ENCODE measurements around the gene GPR162. TPM values are rescaled to one million over a fixed set of nuclear protein-coding genes. Genes with fewer than 3 reads are reported as not detected.
"Not testable (repeated sequence)": the region's sequence is repeated elsewhere in the genome, so short reads cannot be mapped to it uniquely, and the experiment has no call there.

Gene GPR162
- polyA plus RNA-seq, 2 of the 4 experiments (the other 2 are of a cell fraction), result 1.7 to 1.8 TPM

DNA sequence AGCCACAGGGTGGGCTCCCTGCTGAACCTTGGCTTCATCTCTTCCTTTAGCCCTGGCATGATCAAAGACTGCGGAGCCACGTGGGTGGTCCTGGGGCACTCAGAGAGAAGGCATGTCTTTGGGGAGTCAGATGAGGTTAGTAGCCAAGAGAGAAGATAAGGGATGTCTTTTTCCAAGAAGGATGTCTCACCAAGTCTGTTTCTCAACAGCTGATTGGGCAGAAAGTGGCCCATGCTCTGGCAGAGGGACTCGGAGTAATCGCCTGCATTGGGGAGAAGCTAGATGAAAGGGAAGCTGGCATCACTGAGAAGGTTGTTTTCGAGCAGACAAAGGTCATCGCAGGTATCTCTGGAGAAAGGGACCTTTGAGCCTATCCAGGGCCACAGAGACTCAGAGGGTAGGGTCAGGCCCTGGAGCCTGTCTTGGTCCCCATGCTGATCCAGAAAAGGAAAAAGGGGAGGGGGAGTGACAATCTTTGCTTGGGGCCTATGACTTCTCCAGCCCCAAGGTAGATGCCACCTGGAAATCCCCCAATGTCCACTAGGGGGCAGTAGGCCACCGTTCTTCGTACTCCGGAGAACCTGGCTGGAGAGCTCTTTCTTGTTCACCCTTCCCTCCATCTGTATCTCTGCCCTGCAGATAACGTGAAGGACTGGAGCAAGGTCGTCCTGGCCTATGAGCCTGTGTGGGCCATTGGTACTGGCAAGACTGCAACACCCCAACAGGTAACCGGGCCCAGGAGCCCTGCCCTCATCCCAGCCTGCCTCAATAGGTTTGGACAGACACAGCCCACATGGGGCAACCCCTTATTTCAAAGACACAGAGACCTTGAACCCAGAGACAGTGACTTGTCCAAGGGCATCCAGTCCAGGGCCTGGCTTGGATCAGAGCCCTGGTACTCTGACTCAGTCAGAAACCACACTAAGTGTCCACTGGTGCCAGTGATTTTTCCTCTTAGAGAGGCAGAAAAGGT is 47.7 kb downstream of the GPR162 start (continued):
- TF ChIP-seq CTCF (IDR thresholded peaks at IDR 0.05), result peak; percentile 91
- no peak for TF ChIP-seq EP300 (IDR thresholded peaks at IDR 0.05)
- TF ChIP-seq EHMT2 (IDR thresholded peaks at IDR 0.05; ENCODE audit: low read depth), result no peak
- peak; percentile 77 to 80 for TF ChIP-seq RAD21 (conservative IDR thresholded peaks at IDR 0.05 in 1 of 2, IDR thresholded peaks at IDR 0.05 in 1 of 2)
- no peak for TF ChIP-seq HDAC2 (IDR thresholded peaks at IDR 0.05)
- TF ChIP-seq SMC3 (IDR thresholded peaks at IDR 0.05), result peak; percentile 46
- TF ChIP-seq MAZ (IDR thresholded peaks at IDR 0.05; ENCODE audit: borderline replicate concordance, low read depth, low read length), result no peak
- TF ChIP-seq JUN (IDR thresholded peaks at IDR 0.05), result no peak; a peak in 2 of 5 replicates
- no peak for TF ChIP-seq CHD2 (IDR thresholded peaks at IDR 0.05; ENCODE audit: low read length, partially characterized antibody)
- TF ChIP-seq MAFK (IDR thresholded peaks at IDR 0.05; ENCODE audit: partially characterized antibody), result peak; percentile 1
- TF ChIP-seq CBX8 (IDR thresholded peaks at IDR 0.05), result no peak
- TF ChIP-seq ZNF302 (CRISPR knock-in tag; IDR thresholded peaks at IDR 0.05), result no peak
- TF ChIP-seq NR3C1 (IDR thresholded peaks at IDR 0.05), result no peak
- no peak for TF ChIP-seq ZSCAN20 (CRISPR knock-in tag; IDR thresholded peaks at IDR 0.05)
- no peak for TF ChIP-seq RARB (CRISPR knock-in tag; IDR thresholded peaks at IDR 0.05)
- TF ChIP-seq, protein P1, sequence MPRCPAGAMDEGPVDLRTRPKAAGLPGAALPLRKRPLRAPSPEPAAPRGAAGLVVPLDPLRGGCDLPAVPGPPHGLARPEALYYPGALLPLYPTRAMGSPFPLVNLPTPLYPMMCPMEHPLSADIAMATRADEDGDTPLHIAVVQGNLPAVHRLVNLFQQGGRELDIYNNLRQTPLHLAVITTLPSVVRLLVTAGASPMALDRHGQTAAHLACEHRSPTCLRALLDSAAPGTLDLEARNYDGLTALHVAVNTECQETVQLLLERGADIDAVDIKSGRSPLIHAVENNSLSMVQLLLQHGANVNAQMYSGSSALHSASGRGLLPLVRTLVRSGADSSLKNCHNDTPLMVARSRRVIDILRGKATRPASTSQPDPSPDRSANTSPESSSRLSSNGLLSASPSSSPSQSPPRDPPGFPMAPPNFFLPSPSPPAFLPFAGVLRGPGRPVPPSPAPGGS (IDR thresholded peaks at IDR 0.05), result 0 out of 3 replicates have a peak, but pooled peaks have one; percentile 6
- no peak for TF ChIP-seq ZC3H11A (IDR thresholded peaks at IDR 0.05)
- TF ChIP-seq, protein P2, sequence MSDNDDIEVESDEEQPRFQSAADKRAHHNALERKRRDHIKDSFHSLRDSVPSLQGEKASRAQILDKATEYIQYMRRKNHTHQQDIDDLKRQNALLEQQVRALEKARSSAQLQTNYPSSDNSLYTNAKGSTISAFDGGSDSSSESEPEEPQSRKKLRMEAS (IDR thresholded peaks at IDR 0.05), result peak; percentile 18; the same call in 1 of the 2 replicates
- no peak for TF ChIP-seq KDM5A (IDR thresholded peaks at IDR 0.05)
- TF ChIP-seq HOXB13 (CRISPR knock-in tag; IDR thresholded peaks at IDR 0.05; ENCODE audit: low read depth), result no peak
- TF ChIP-seq, protein P3, sequence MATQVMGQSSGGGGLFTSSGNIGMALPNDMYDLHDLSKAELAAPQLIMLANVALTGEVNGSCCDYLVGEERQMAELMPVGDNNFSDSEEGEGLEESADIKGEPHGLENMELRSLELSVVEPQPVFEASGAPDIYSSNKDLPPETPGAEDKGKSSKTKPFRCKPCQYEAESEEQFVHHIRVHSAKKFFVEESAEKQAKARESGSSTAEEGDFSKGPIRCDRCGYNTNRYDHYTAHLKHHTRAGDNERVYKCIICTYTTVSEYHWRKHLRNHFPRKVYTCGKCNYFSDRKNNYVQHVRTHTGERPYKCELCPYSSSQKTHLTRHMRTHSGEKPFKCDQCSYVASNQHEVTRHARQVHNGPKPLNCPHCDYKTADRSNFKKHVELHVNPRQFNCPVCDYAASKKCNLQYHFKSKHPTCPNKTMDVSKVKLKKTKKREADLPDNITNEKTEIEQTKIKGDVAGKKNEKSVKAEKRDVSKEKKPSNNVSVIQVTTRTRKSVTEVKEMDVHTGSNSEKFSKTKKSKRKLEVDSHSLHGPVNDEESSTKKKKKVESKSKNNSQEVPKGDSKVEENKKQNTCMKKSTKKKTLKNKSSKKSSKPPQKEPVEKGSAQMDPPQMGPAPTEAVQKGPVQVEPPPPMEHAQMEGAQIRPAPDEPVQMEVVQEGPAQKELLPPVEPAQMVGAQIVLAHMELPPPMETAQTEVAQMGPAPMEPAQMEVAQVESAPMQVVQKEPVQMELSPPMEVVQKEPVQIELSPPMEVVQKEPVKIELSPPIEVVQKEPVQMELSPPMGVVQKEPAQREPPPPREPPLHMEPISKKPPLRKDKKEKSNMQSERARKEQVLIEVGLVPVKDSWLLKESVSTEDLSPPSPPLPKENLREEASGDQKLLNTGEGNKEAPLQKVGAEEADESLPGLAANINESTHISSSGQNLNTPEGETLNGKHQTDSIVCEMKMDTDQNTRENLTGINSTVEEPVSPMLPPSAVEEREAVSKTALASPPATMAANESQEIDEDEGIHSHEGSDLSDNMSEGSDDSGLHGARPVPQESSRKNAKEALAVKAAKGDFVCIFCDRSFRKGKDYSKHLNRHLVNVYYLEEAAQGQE (IDR thresholded peaks at IDR 0.05), result peak; percentile 40; the same call in 1 of the 2 replicates
- TF ChIP-seq POLR2A (IDR thresholded peaks at IDR 0.05; ENCODE audit: low read length), result peak; percentile 18; the same call in 1 of the 2 replicates
- no peak for TF ChIP-seq SREBF2 (IDR thresholded peaks at IDR 0.05)
- no peak for TF ChIP-seq ZFP36 (IDR thresholded peaks at IDR 0.05; ENCODE audit: borderline replicate concordance, partially characterized antibody)
- TF ChIP-seq FOXS1 (CRISPR knock-in tag; IDR thresholded peaks at IDR 0.05), result no peak
- TF ChIP-seq, protein P4, sequence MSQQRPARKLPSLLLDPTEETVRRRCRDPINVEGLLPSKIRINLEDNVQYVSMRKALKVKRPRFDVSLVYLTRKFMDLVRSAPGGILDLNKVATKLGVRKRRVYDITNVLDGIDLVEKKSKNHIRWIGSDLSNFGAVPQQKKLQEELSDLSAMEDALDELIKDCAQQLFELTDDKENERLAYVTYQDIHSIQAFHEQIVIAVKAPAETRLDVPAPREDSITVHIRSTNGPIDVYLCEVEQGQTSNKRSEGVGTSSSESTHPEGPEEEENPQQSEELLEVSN (IDR thresholded peaks at IDR 0.05; ENCODE audit: borderline replicate concordance, low read depth), result no peak

- WGBS (ENCODE audit: missing lambda C conversion rate), result 52% methylated on average over 4 of the region's 4 CpGs
- H3K4me3 ChIP-seq; DNase-seq (ENCODE audit: low read depth in 1 of 2, low spot score in 1 of 2); H3K9me3 ChIP-seq; ATAC-seq; FAIRE-seq: not testable (repeated sequence)
- H3K4me1 ChIP-seq, result peaks cover 52% of the 10 kb centered on the region
- peak overlapping the region; percentile 7 to 97; a peak in 3 of 6 replicates for H3K27ac ChIP-seq
- ChIA-PET POLR2A (interaction anchor here (1.9 to 6.0 kb wide), 3 partner anchors 18 to 56 kb away, joined by 12 to 105 read pairs (median 74); partner anchors contain the start of genes CDCA3 and USP5), CTCF (interaction anchor here (1.4 to 17.9 kb wide), 17 partner anchors 11 to 117 kb away, joined by 3 to 399 read pairs (median 15); partner anchors contain the start of genes ATN1, C12orf57, CDCA3 and ENO2)
- H3K4me2 ChIP-seq, result peak overlapping the region; percentile 100
Measured at GRCh38 chr12:6870304-6870703, 48.7 kb downstream of the GPR162 start.
